ENCODE measurements around the gene HMCN2.

DNA sequence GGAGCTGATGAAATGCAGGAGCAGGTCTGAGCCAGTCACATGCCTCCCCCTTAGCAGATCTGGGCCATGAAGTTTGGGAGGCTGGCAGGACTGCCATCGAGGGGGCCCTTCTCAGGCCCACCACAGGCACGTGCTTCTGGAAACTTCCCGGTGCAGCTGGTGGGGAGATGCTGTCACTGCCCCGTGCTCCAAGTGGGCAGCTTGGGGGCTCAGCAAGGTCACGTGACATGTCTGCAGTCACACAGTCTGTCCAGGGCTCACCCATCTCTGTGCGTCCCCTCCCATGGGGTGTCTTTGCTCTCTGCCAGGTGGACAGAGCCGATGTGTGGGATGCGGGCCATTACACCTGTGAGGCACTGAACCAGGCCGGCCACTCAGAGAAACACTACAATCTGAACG lies 99.8 kb downstream of the HMCN2 start:
- no peak for TF ChIP-seq CTCF (IDR thresholded peaks at IDR 0.05)
- no peak for TF ChIP-seq EZH2 (IDR thresholded peaks at IDR 0.05; ENCODE audit: borderline replicate concordance, insufficient read depth, low read depth, low read length, poor library complexity, severe bottlenecking)
